ENCODE measurements around the gene GALNT8. TPM values are rescaled to one million over a fixed set of nuclear protein-coding genes. Genes with fewer than 3 reads are reported as not detected.

Gene GALNT8
- total and polyA plus RNA-seq, 2 of the 8 experiments (the other 6 are each of a cell fraction or from before 2014, with no cell fraction given) = 4.7 to 8.3 TPM

- H3K4me3 ChIP-seq (ENCODE audit: extremely low read depth in 1 of 4, insufficient read depth in 2 of 4, low read depth in 3 of 4, low read length in 4 of 4) = no peak overlapping the region
- H3K36me3 ChIP-seq (ENCODE audit: control insufficient read depth in 2 of 4, insufficient read depth in 4 of 4, low read length in 3 of 4) = no peaks in the 10 kb centered on the region
- H3K9me3 ChIP-seq (ENCODE audit: insufficient read depth in 2 of 2, low read depth in 1 of 2, low read length in 1 of 2) = no peaks in the 10 kb centered on the region
- no peak overlapping the region for H3K27ac ChIP-seq (ENCODE audit: low read depth, low read length)
- no peak overlapping the region for H4K5ac ChIP-seq (ENCODE audit: insufficient read length, low read depth, low read length)
- no peak for TF ChIP-seq SP1 (IDR thresholded peaks at IDR 0.05; ENCODE audit: low read depth, low read length)
- TF ChIP-seq ATF2 (IDR thresholded peaks at IDR 0.05; ENCODE audit: low read length) = no peak
- no peak for TF ChIP-seq BRCA1 (IDR thresholded peaks at IDR 0.05; ENCODE audit: low read depth, low read length)
- no peak for TF ChIP-seq SAP30 (IDR thresholded peaks at IDR 0.05; ENCODE audit: insufficient read depth, insufficient replicate concordance, low read length)
- no peak overlapping the region for H4K91ac ChIP-seq (replicated peaks; ENCODE audit: insufficient read length, low read length)
- no peak overlapping the region for H2AFZ ChIP-seq (ENCODE audit: low read length)
- no peaks in the 10 kb centered on the region for H3K4me1 ChIP-seq (replicated peaks in 1 of 4; ENCODE audit: control insufficient read depth in 3 of 4, insufficient read depth in 4 of 4, low read length in 3 of 4)
- H3K9ac ChIP-seq (replicated peaks in 1 of 4; ENCODE audit: extremely low read depth in 1 of 4, low read depth in 3 of 4, low read length in 3 of 4) = no peak overlapping the region
- H3K4ac ChIP-seq (replicated peaks; ENCODE audit: insufficient read length, low read depth, low read length) = no peak overlapping the region
- no peaks in the 10 kb centered on the region for H3K23me2 ChIP-seq (ENCODE audit: low read depth, low read length)
- H2BK15ac ChIP-seq (ENCODE audit: low read length) = no peak overlapping the region
- H3K18ac ChIP-seq (ENCODE audit: extremely low read depth, low read length) = no peak overlapping the region
- H2BK20ac ChIP-seq (ENCODE audit: low read length) = no peak overlapping the region
- FAIRE-seq (no peak), DNase-seq (ENCODE audit: low read depth in 1 of 2, low spot score in 2 of 2) (no peak)
- H3K4me2 ChIP-seq (ENCODE audit: insufficient read depth in 1 of 2, low read depth in 2 of 2, low read length in 2 of 2) = no peak overlapping the region
- H3K23ac ChIP-seq (ENCODE audit: insufficient read length) = no peak overlapping the region
- H2BK120ac ChIP-seq (replicated peaks; ENCODE audit: low read depth, low read length) = no peak overlapping the region
- ChIA-PET CTCF (ENCODE audit: partially characterized antibody) (no interaction called here), POLR2A (ENCODE audit: partially characterized antibody) (no interaction called here)
- no peak overlapping the region for H2BK12ac ChIP-seq (ENCODE audit: low read depth, low read length)
- no peak overlapping the region for H2AK5ac ChIP-seq (ENCODE audit: low read depth, low read length)
- H3K79me1 ChIP-seq (ENCODE audit: low read depth, low read length) = no peaks in the 10 kb centered on the region
- no peaks in the 10 kb centered on the region for H4K20me1 ChIP-seq (replicated peaks in 1 of 2; ENCODE audit: control insufficient read depth in 1 of 2, insufficient read depth in 2 of 2, low read length in 2 of 2)
- no peaks in the 10 kb centered on the region for H3K79me2 ChIP-seq (ENCODE audit: control insufficient read depth in 1 of 2, insufficient read depth in 2 of 2, low read length in 2 of 2)
- WGBS, 2 experiments (ENCODE audit: extremely low coverage in 1 of 2, insufficient coverage in 1 of 2, insufficient read length in 1 of 2, insufficient replicate concordance in 2 of 2, low coverage in 1 of 2, low lambda C conversion rate in 2 of 2, missing lambda C conversion rate in 1 of 2) = 100% methylated on average over 1 of the region's 1 CpG; no CpG with 5 or more reads in 1 of the 2 experiments
- H2BK5ac ChIP-seq (ENCODE audit: low read depth, low read length) = no peak overlapping the region
- no peak overlapping the region for H3K14ac ChIP-seq (ENCODE audit: insufficient read length)
- H4K8ac ChIP-seq (ENCODE audit: extremely low read depth, insufficient read depth, low read length) = no peak overlapping the region
- H3K56ac ChIP-seq (replicated peaks; ENCODE audit: insufficient read length, low read depth, low read length) = no peak overlapping the region
- H3K27me3 ChIP-seq (replicated peaks in 1 of 4; ENCODE audit: control insufficient read depth in 3 of 4, extremely low read depth in 1 of 4, insufficient read depth in 3 of 4, low read length in 3 of 4) = no peaks in the 10 kb centered on the region
Observed at GRCh38 chr12:4710113-4710512, 10.1 kb upstream of the GALNT8 start.

Data from H1 (cell line).